Neural crest cell (in vitro differentiated cells): ENCODE data around the gene VPS16. TPM values are rescaled to one million over a fixed set of nuclear protein-coding genes. Genes with fewer than 3 reads are reported as not detected.

Source experiments
- DNase-seq: peaks from one replicate; pipeline ENCODE4 v3.0.0; 2021; ENCODE audit warnings: low read depth, mixed read lengths, low spot score
- H3K27ac Mint-ChIP-seq: one replicate; pipeline ENCODE4 v1.8.0; 2021; ENCODE audit warnings: mild to moderate bottlenecking, mixed read lengths; ENCODE audit not compliant: unreplicated experiment
- H3K27me3 Mint-ChIP-seq: 2 replicates; pipeline ENCODE4 v1.8.0; 2021; ENCODE audit warnings: low read depth, mild to moderate bottlenecking, mixed read lengths
- H3K36me3 Mint-ChIP-seq: 2 replicates; pipeline ENCODE4 v1.8.0; 2021; ENCODE audit warnings: low read depth, mild to moderate bottlenecking, mixed read lengths
- H3K4me1 Mint-ChIP-seq: 2 replicates; pipeline ENCODE4 v1.8.0; 2021; ENCODE audit warnings: mixed read lengths
- H3K4me3 Mint-ChIP-seq: one replicate; pipeline ENCODE4 v1.8.0; 2021; ENCODE audit warnings: mild to moderate bottlenecking, mixed read lengths
- H3K9me3 Mint-ChIP-seq: 2 replicates; pipeline ENCODE4 v1.8.0; 2021; ENCODE audit warnings: mixed read lengths
- total RNA-seq: library from RNA; stranded (reverse); gene quantifications from 2 replicates; pipeline ENCODE4 v1.2.1, GENCODE V29; 2021
- TF ChIP-seq, protein P1 (sequence below): fragments of 200-600 bp; sonication (generic); conservative IDR thresholded peaks from 2 replicates; pipeline ENCODE4 v1.5.0; 2021; ENCODE audit warnings: antibody characterized with exemption, mild to moderate bottlenecking

Gene VPS16
- total RNA-seq, 1 donor from 2014 or later: 50.6 TPM

DNA sequence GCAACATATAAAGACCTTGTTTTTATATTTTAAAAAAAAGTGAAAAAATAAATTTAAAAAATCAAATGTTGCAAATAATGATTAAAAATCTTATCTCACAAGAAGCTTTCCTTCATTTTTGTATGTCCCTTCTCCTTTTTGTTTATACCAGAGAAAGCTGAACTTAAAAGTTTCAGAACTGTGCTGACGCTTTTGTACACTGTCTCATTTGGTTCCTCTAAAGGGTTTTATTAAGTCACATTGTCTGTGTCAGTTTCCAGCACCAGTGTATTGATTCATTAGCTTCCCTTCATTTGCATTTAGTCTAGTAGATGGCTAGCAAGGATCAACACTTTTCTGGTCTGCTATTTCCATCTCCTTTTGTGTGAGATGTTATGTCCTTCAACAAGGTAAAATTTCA is 6.8 kb upstream of the VPS16 start:
- Mint-ChIP-seq H3K4me3 (no peak overlapping the region), H3K27ac (no peak overlapping the region), H3K9me3 (no peaks in the 10 kb centered on the region), H3K4me1 (peaks cover 4% of the 10 kb centered on the region), H3K36me3 (peaks cover 22% of the 10 kb centered on the region), H3K27me3 (peaks cover 10% of the 10 kb centered on the region)
- no peak for DNase-seq
- TF ChIP-seq, protein P1, sequence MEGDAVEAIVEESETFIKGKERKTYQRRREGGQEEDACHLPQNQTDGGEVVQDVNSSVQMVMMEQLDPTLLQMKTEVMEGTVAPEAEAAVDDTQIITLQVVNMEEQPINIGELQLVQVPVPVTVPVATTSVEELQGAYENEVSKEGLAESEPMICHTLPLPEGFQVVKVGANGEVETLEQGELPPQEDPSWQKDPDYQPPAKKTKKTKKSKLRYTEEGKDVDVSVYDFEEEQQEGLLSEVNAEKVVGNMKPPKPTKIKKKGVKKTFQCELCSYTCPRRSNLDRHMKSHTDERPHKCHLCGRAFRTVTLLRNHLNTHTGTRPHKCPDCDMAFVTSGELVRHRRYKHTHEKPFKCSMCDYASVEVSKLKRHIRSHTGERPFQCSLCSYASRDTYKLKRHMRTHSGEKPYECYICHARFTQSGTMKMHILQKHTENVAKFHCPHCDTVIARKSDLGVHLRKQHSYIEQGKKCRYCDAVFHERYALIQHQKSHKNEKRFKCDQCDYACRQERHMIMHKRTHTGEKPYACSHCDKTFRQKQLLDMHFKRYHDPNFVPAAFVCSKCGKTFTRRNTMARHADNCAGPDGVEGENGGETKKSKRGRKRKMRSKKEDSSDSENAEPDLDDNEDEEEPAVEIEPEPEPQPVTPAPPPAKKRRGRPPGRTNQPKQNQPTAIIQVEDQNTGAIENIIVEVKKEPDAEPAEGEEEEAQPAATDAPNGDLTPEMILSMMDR: no peak

DNA sequence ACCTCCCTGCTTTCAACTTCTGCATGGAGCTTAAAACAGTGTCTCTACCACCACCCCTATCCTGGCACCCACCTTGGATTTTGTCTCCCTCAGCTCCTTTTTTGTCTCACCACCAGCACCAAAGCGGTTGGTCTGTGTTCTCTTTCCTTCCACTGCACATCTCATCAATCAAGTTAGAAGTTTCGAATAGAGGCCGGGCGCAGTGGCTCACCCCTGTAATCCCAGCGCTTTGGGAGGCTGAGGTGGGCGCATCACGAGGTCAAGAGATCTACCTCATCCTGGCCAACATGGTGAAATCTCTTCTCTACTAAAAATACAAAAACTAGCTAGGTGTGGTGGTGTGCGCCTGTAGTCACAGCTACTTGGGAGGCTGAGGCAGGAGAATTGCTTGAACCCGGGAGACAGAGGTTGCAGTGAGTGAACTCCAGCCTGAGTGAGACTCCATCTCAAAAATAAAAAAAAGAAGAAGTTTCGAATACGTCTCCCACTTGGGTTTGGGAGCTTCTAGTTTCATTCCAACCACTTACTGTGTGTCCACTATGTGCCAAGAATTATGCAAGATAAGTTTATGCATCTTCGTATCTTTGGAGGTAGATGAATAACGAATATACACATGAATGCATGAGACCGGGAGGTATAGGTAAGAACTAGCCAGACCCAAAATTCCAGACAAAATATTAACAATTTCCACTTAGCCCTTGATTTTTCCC is 6.0 kb upstream of the VPS16 start:
- TF ChIP-seq, protein P1: no peak
- DNase-seq: no peak
- Mint-ChIP-seq H3K27ac (no peak overlapping the region), H3K4me3 (no peak overlapping the region), H3K4me1 (peaks cover 10% of the 10 kb centered on the region), H3K27me3 (peaks cover 5% of the 10 kb centered on the region), H3K9me3 (no peaks in the 10 kb centered on the region), H3K36me3 (peaks cover 27% of the 10 kb centered on the region)

DNA sequence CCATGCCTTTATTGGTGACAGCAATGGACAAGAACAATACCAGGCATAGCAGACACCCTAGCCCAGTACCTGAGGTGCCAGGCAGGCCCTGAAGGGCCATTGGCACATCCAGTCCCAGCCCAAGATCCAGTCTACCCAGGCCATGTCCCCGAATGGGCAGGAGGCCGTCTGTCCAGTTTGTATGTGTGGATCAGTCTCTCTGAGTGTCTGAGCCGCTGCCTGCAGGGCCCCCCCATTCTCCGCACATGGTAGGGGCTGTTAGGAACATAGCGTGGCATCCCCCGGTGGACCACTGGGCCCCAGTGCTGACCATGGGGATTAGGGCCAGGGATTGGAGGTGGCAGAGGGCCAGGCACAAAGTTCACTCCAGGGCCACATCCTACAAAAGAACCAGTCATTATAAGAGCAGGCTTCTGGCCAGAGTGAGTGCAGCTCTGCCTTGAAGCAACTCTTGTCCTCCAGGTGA is 5.2 kb upstream of the VPS16 start:
- H3K27ac Mint-ChIP-seq: peak overlapping the region; percentile 75
- H3K4me1 Mint-ChIP-seq: peaks cover 11% of the 10 kb centered on the region
- no peaks in the 10 kb centered on the region for H3K27me3 Mint-ChIP-seq
- no peak overlapping the region for H3K4me3 Mint-ChIP-seq
- DNase-seq: no peak
- peaks cover 27% of the 10 kb centered on the region for H3K36me3 Mint-ChIP-seq
- no peaks in the 10 kb centered on the region for H3K9me3 Mint-ChIP-seq
- TF ChIP-seq, protein P1: no peak

DNA sequence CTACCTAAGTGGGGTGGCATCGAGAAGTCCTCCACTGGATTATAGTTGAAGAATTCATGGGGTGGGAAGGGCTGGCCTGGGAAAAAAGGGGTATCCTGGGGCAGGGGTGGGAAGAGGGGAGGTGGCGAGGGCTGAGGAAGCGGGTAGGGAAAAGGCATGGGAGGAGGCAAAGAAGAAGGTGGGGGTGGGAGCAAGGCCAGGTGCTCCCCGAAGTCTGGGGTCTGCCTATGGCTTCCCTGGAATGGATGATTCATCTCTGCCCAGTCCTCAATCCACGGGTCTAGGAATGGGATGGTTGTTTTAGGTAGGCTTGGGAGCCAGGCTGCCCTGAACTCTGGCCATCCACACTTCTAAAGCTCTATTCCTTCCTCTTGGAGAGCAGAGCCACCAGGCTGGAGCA is 4.5 kb upstream of the VPS16 start:
- H3K4me1 Mint-ChIP-seq: peaks cover 11% of the 10 kb centered on the region
- TF ChIP-seq, protein P1: no peak
- H3K9me3 Mint-ChIP-seq: no peaks in the 10 kb centered on the region
- H3K27ac Mint-ChIP-seq: peak overlapping the region; percentile 5
- peak overlapping the region; percentile 43 for H3K4me3 Mint-ChIP-seq
- no peaks in the 10 kb centered on the region for H3K27me3 Mint-ChIP-seq
- DNase-seq: no peak
- H3K36me3 Mint-ChIP-seq: peaks cover 27% of the 10 kb centered on the region

DNA sequence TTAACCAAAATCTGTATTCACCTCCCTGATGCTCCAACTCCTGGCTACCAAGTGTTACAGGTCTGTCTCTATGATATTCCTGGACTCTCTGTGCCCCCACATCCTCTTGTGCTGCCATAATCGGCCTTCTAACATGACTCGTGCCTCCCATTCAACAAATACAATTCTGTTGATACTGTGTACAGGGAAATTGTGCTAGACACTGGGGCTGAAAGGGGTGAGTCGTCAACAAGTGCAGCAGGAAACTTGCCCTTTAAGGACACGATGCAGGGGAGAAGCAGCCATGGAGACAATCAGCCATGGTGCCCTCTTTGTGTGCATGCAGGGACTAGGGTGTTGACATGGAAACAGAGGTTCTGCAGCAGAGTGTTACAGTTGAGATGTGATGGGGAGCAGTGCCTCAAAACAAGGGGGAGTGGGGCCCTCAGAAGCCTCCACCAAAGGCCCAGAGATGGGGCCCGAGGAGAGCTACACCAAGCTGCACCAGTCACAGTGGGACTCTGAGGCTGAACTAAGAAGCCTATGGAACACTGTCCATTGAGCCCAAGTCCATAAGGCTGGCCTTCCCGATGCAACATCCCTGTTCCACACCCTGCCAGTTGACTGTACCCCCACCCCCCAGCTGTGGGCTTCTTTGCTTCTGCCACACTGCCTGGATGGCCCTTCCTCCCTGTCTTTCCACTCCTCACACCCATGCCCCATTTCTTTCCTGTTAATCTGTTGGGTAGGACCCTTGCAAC is 3.2 kb upstream of the VPS16 start:
- H3K27ac Mint-ChIP-seq: no peak overlapping the region
- H3K4me3 Mint-ChIP-seq: peak overlapping the region; percentile 72
- no peak for DNase-seq
- H3K4me1 Mint-ChIP-seq: peaks cover 13% of the 10 kb centered on the region
- peaks cover 27% of the 10 kb centered on the region for H3K36me3 Mint-ChIP-seq
- H3K9me3 Mint-ChIP-seq: no peaks in the 10 kb centered on the region
- TF ChIP-seq, protein P1: no peak
- H3K27me3 Mint-ChIP-seq: no peaks in the 10 kb centered on the region
